DOHH2 (cell line): Measurements from ENCODE around the gene PHLPP2.

Experiments
- EZH2phosphoT487 ChIP-seq: fragments of 200-600 bp; sonication (generic); IDR thresholded peaks from 2 replicates; pipeline ENCODE4 v1.6.1; 2017; ENCODE audit warnings: borderline replicate concordance, mild to moderate bottlenecking, antibody characterized with exemption, low read length, moderate library complexity, mixed read lengths
- TF ChIP-seq, protein P1 (sequence below): fragments of 200-600 bp; sonication (generic); IDR thresholded peaks from one replicate; pipeline ENCODE4 v1.5.1; 2014; ENCODE audit warnings: antibody characterized with exemption, mild to moderate bottlenecking, low read depth, low read length; ENCODE audit not compliant: poor library complexity, severe bottlenecking

DNA sequence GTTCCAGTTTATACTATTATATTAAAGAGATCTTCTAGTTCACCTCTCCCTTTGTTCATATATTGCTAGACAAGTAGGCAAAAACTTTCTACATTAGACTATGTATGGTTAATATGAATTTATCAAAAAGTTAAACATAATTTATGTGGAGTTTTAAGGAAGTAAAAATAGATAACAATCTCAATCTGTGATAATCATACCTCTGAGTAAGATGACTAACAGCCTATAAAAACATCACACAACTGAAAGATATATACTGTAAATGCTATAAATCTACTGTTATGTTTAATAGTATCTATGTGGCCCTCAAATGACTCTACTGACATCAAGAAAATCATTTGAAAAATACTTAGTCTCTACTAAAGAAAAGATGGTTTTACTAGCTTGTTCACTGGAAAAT, 47.1 kb upstream of the PHLPP2 start:
- TF ChIP-seq, protein P1, sequence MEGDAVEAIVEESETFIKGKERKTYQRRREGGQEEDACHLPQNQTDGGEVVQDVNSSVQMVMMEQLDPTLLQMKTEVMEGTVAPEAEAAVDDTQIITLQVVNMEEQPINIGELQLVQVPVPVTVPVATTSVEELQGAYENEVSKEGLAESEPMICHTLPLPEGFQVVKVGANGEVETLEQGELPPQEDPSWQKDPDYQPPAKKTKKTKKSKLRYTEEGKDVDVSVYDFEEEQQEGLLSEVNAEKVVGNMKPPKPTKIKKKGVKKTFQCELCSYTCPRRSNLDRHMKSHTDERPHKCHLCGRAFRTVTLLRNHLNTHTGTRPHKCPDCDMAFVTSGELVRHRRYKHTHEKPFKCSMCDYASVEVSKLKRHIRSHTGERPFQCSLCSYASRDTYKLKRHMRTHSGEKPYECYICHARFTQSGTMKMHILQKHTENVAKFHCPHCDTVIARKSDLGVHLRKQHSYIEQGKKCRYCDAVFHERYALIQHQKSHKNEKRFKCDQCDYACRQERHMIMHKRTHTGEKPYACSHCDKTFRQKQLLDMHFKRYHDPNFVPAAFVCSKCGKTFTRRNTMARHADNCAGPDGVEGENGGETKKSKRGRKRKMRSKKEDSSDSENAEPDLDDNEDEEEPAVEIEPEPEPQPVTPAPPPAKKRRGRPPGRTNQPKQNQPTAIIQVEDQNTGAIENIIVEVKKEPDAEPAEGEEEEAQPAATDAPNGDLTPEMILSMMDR, result no peak
- TF ChIP-seq EZH2phosphoT487, result no peak
